Trophoblast cell (in vitro differentiated cells and primary cell): ENCODE measurements around the gene CAST.
A peak's percentile ranks its signal among the peaks of the same experiment; 100 is the strongest.

ENCODE experiments used
- DNase-seq, 2 donors: peaks; one replicate each; pipeline ENCODE4 v3.0.0-alpha.2; 2016
- H2AFZ ChIP-seq: 2 replicates; pipeline ENCODE4 v1.6.1; 2013; ENCODE audit warnings: low read length, moderate library complexity, mild to moderate bottlenecking; ENCODE audit not compliant: insufficient read depth, poor library complexity
- H2AK5ac ChIP-seq: 2 replicates; pipeline ENCODE4 v1.6.1; 2013; ENCODE audit warnings: mild to moderate bottlenecking, low read length
- H2BK120ac ChIP-seq: 2 replicates; pipeline ENCODE4 v1.6.1; 2013; ENCODE audit warnings: low read length, mild to moderate bottlenecking, moderate library complexity; ENCODE audit not compliant: insufficient read depth, poor library complexity
- H2BK12ac ChIP-seq: 2 replicates; pipeline ENCODE4 v1.6.1; 2013; ENCODE audit warnings: mild to moderate bottlenecking, low read length, moderate library complexity
- H2BK5ac ChIP-seq: 2 replicates; pipeline ENCODE4 v1.6.1; 2013; ENCODE audit warnings: low read length, low read depth, moderate library complexity, mild to moderate bottlenecking; ENCODE audit not compliant: poor library complexity
- H3K14ac ChIP-seq: 2 replicates; pipeline ENCODE4 v1.6.1; 2013; ENCODE audit warnings: mild to moderate bottlenecking, low read length
- H3K18ac ChIP-seq: 2 replicates; pipeline ENCODE4 v1.6.1; 2013; ENCODE audit warnings: mild to moderate bottlenecking, low read length
- H3K23ac ChIP-seq: 2 replicates; pipeline ENCODE4 v1.6.1; 2013; ENCODE audit warnings: low read length
- H3K27ac ChIP-seq: 2 replicates; pipeline ENCODE4 v1.5.1; 2013; ENCODE audit warnings: low read depth, mild to moderate bottlenecking, inconsistent platforms, low read length, moderate library complexity
- H3K27me3 ChIP-seq: 2 replicates; pipeline ENCODE4 v1.6.1; 2013; ENCODE audit warnings: inconsistent platforms, mild to moderate bottlenecking, low read length, moderate library complexity; ENCODE audit not compliant: insufficient read depth
- H3K36me3 ChIP-seq, 2 experiments: 1 replicate in 1 of 2; 2 replicates in 1 of 2; pipeline ENCODE4 v1.6.1; 2013; ENCODE audit warnings: low read length in 2 of 2, mild to moderate bottlenecking in 2 of 2, moderate library complexity in 1 of 2; ENCODE audit not compliant: insufficient read depth in 2 of 2, control insufficient read depth in 1 of 2
- H3K4ac ChIP-seq: 2 replicates; pipeline ENCODE4 v1.6.1; 2013; ENCODE audit warnings: low read depth, mild to moderate bottlenecking, low read length, moderate library complexity
- H3K4me1 ChIP-seq, 2 experiments: 1 replicate in 1 of 2; 2 replicates in 1 of 2; pipeline ENCODE4 v1.6.1; 2013; ENCODE audit warnings: low read length in 2 of 2, mild to moderate bottlenecking in 2 of 2, moderate library complexity in 1 of 2; ENCODE audit not compliant: insufficient read depth in 2 of 2, control insufficient read depth in 1 of 2
- H3K4me2 ChIP-seq: 2 replicates; pipeline ENCODE4 v1.6.1; 2013; ENCODE audit warnings: inconsistent platforms, mild to moderate bottlenecking, low read length, moderate library complexity
- H3K4me3 ChIP-seq: 2 replicates; pipeline ENCODE4 v1.5.1; 2013; ENCODE audit warnings: mild to moderate bottlenecking, low read depth, low read length, inconsistent platforms
- H3K79me1 ChIP-seq: one replicate; pipeline ENCODE4 v1.6.1; 2013; ENCODE audit warnings: low read length
- H3K79me2 ChIP-seq: 2 replicates; pipeline ENCODE4 v1.6.1; 2013; ENCODE audit warnings: low read length, mild to moderate bottlenecking; ENCODE audit not compliant: control insufficient read depth, insufficient read depth, poor library complexity
- H3K9ac ChIP-seq: 2 replicates; pipeline ENCODE4 v1.6.1; 2013; ENCODE audit warnings: mild to moderate bottlenecking, low read length
- H3K9me3 ChIP-seq: 2 replicates; pipeline ENCODE4 v1.6.1; 2013; ENCODE audit warnings: low read depth, mild to moderate bottlenecking, control low read depth, inconsistent platforms, low read length; ENCODE audit not compliant: insufficient read depth
- H4K12ac ChIP-seq: 2 replicates; pipeline ENCODE4 v1.6.1; 2013; ENCODE audit warnings: low read depth, mild to moderate bottlenecking, low read length, moderate library complexity
- H4K8ac ChIP-seq: 2 replicates; pipeline ENCODE4 v1.6.1; 2013; ENCODE audit warnings: low read depth, mild to moderate bottlenecking, low read length, moderate library complexity
- H4K91ac ChIP-seq: one replicate; pipeline ENCODE4 v1.6.1; 2013; ENCODE audit warnings: low read depth, mild to moderate bottlenecking, low read length, moderate library complexity
- WGBS: extraction: QIAGEN DNeasy Blood & Tissue Kit; methylation state at CpG from one replicate; pipeline ENCODE4 v1.1.7; 2013; ENCODE audit warnings: missing lambda C conversion rate; ENCODE audit not compliant: insufficient read length, insufficient coverage; ENCODE audit errors: extremely low coverage; 5-methylcytosine and 5-hydroxymethylcytosine counted together

The CAST gene

DNA sequence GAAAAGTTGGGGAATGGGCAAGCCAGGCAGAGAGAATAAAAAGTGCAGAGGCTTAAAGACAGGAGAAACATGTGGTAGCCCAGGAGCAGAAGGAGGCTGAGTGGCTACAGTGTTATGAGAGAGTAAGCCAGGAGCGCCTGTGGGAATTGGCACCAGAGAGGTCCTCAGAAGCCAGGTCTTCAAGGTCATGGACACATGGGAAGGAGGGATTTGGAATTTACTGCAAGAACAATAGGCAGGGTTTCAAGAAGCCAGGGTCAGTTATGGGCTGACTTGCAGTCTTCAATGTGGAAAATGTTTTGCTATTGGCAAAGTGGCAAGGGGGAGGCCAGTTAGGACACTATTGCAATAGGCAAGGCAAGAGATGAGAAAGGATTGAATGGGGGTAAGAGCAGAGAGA, 116.2 kb downstream of the CAST start:
- no peak overlapping the region for H3K4ac ChIP-seq
- H3K18ac ChIP-seq = no peak overlapping the region
- no peak overlapping the region for H2AK5ac ChIP-seq
- peaks cover 14 to 29% of the 10 kb centered on the region in 2 experiments for H3K36me3 ChIP-seq
- H3K79me1 ChIP-seq = no peaks in the 10 kb centered on the region
- H3K79me2 ChIP-seq = no peaks in the 10 kb centered on the region
- H3K23ac ChIP-seq = no peak overlapping the region
- no peak overlapping the region for H3K9ac ChIP-seq
- H3K27me3 ChIP-seq = no peaks in the 10 kb centered on the region
- no peak overlapping the region for H4K12ac ChIP-seq
- H2BK5ac ChIP-seq = no peak overlapping the region
- H4K8ac ChIP-seq = no peak overlapping the region
- H3K27ac ChIP-seq = no peak overlapping the region
- no peak overlapping the region for H3K14ac ChIP-seq
- H3K4me3 ChIP-seq = no peak overlapping the region
- no peak overlapping the region for H2AFZ ChIP-seq
- no peak overlapping the region for H3K4me2 ChIP-seq
- DNase-seq = no peak
- H3K9me3 ChIP-seq = no peaks in the 10 kb centered on the region
- no peak overlapping the region for H2BK120ac ChIP-seq
- no CpG with 5 or more reads among the region's 1 CpG for WGBS
- no peak overlapping the region for H2BK12ac ChIP-seq
- no peak overlapping the region for H4K91ac ChIP-seq
- H3K4me1 ChIP-seq = no peaks in the 10 kb centered on the region

- Histone ChIP-seq H4K12ac (no peak overlapping the region), H2BK5ac (no peak overlapping the region), H3K14ac (no peak overlapping the region), H2AK5ac (no peak overlapping the region), H3K18ac (no peak overlapping the region), H2BK120ac (no peak overlapping the region), H3K4me3 (no peak overlapping the region), H3K4me1 (no peaks in the 10 kb centered on the region), H3K27ac (no peak overlapping the region), H3K79me2 (no peaks in the 10 kb centered on the region), H3K36me3 (peaks cover 12 to 23% of the 10 kb centered on the region in 2 experiments), H3K79me1 (no peaks in the 10 kb centered on the region), H3K23ac (no peak overlapping the region), H2AFZ (no peak overlapping the region), H3K9me3 (no peaks in the 10 kb centered on the region), H3K27me3 (no peaks in the 10 kb centered on the region), H2BK12ac (no peak overlapping the region), H4K91ac (no peak overlapping the region), H3K4ac (no peak overlapping the region), H4K8ac (no peak overlapping the region), H3K4me2 (no peak overlapping the region), H3K9ac (no peak overlapping the region)
- peak; percentile 21 to 62 for DNase-seq
Measured at GRCh38 chr5:96780626-96781025, 118.5 kb downstream of the CAST start.

- Histone ChIP-seq H2AFZ (no peak overlapping the region), H3K27ac (no peak overlapping the region), H2BK120ac (no peak overlapping the region), H3K79me1 (no peaks in the 10 kb centered on the region), H3K9me3 (no peaks in the 10 kb centered on the region), H3K23ac (no peak overlapping the region), H4K91ac (no peak overlapping the region), H3K4ac (no peak overlapping the region), H3K4me1 (no peaks in the 10 kb centered on the region), H3K27me3 (no peaks in the 10 kb centered on the region), H3K18ac (no peak overlapping the region), H3K36me3 (peaks cover 10 to 19% of the 10 kb centered on the region in 2 experiments), H2BK12ac (no peak overlapping the region), H3K4me3 (no peak overlapping the region), H3K14ac (no peak overlapping the region), H3K9ac (no peak overlapping the region), H3K79me2 (no peaks in the 10 kb centered on the region), H4K8ac (no peak overlapping the region), H2AK5ac (no peak overlapping the region), H3K4me2 (no peak overlapping the region), H4K12ac (no peak overlapping the region), H2BK5ac (no peak overlapping the region)
- no CpG with 5 or more reads among the region's 4 CpGs for WGBS
- DNase-seq = peak in 1 of 2 donors; percentile 50
Measured at GRCh38 chr5:96781031-96781971, 119.1 kb downstream of the CAST start.

DNA sequence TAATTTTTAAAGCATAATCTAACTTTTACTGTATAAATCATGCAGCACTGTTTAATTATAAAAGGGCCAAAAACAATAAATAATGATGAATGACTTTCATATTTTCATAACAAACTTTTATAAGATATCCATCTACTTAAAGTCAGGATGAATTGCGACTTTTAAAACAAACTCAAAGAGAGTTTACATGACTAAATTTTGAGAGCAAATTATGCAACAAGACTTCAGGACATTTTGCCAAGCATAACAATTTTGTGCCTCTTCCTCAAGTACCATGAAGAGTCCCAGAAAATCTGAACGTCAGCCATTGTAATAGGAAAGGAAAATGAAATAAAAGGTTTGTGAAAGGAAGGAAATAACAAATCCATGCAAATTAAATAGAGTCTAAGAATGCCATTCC, 121.2 kb downstream of the CAST start:
- no peak overlapping the region for H2BK120ac ChIP-seq
- no peak overlapping the region for H3K18ac ChIP-seq
- H3K14ac ChIP-seq = no peak overlapping the region
- no peak overlapping the region for H4K8ac ChIP-seq
- H3K79me2 ChIP-seq = no peaks in the 10 kb centered on the region
- no peak overlapping the region for H2AFZ ChIP-seq
- H3K27ac ChIP-seq = no peak overlapping the region
- H3K4ac ChIP-seq = no peak overlapping the region
- H3K79me1 ChIP-seq = no peaks in the 10 kb centered on the region
- peaks cover 10 to 14% of the 10 kb centered on the region in 2 experiments for H3K36me3 ChIP-seq
- H3K9me3 ChIP-seq = no peaks in the 10 kb centered on the region
- no peak overlapping the region for H3K4me2 ChIP-seq
- no peak overlapping the region for H2AK5ac ChIP-seq
- H3K23ac ChIP-seq = no peak overlapping the region
- H3K4me1 ChIP-seq = no peaks in the 10 kb centered on the region
- no peak overlapping the region for H4K91ac ChIP-seq
- WGBS = no CpG with 5 or more reads among the region's 2 CpGs
- no peak overlapping the region for H4K12ac ChIP-seq
- DNase-seq = no peak
- H3K27me3 ChIP-seq = no peaks in the 10 kb centered on the region
- no peak overlapping the region for H2BK12ac ChIP-seq
- no peak overlapping the region for H2BK5ac ChIP-seq
- no peak overlapping the region for H3K9ac ChIP-seq
- H3K4me3 ChIP-seq = no peak overlapping the region
